ENCODE measurements around the gene RFESD. TPM values are rescaled to one million over a fixed set of nuclear protein-coding genes. Genes with fewer than 3 reads are reported as not detected.

RFESD gene
- total RNA-seq, 2 experiments from 2014 or later = 1.3 to 1.5 TPM

GRCh38 chr5:95697781-95698681 lies 51.5 kb downstream of the RFESD start:
- no peaks in the 10 kb centered on the region for H3K27me3 Mint-ChIP-seq
- no peaks in the 10 kb centered on the region for H3K4me1 Mint-ChIP-seq (ENCODE audit: low read depth)
- H3K27ac Mint-ChIP-seq = no peak overlapping the region
- no peaks in the 10 kb centered on the region for H3K9me3 Mint-ChIP-seq
- Histone ChIP-seq H3K9me3 (ENCODE audit: control insufficient read depth in 1 of 2, insufficient read depth in 1 of 2, low read length in 2 of 2) (no peaks in the 10 kb centered on the region), H3K27me3 (ENCODE audit: control insufficient read depth in 1 of 2, insufficient read depth in 2 of 2, low read length in 2 of 2) (no peaks in the 10 kb centered on the region), H3K36me3 (ENCODE audit: insufficient read depth, low read length) (no peaks in the 10 kb centered on the region), H3K4me3 (ENCODE audit: low read length) (no peak overlapping the region), H3K4me1 (ENCODE audit: insufficient read depth, low read length) (no peaks in the 10 kb centered on the region), H3K27ac (ENCODE audit: low read depth in 1 of 2, low read length in 2 of 2) (no peak overlapping the region)
- TF ChIP-seq CTCF (IDR thresholded peaks at IDR 0.05) = no peak
- ChIA-PET POLR2A (interaction anchor here (1.0 kb wide), 1 partner anchor 214 kb away, joined by 3 read pairs; no protein-coding TSS in a partner anchor), CTCF (no interaction called here)
- ATAC-seq (ENCODE audit: poor library complexity) (no peak), DNase-seq (no peak)
- H3K4me3 Mint-ChIP-seq = no peak overlapping the region
- intact Hi-C loops (cut with DNase I, micrococcal nuclease) = no loop called here
- H3K36me3 Mint-ChIP-seq (ENCODE audit: low read depth) = no peaks in the 10 kb centered on the region

GRCh38 chr5:95699337-95699736 lies 52.8 kb downstream of the RFESD start:
- ChIA-PET POLR2A (interaction anchor here (1.0 kb wide), 1 partner anchor 213 kb away, joined by 3 read pairs; no protein-coding TSS in a partner anchor), CTCF (no interaction called here)
- no peak overlapping the region for H3K4me3 ChIP-seq (ENCODE audit: low read length)
- H3K27me3 ChIP-seq (ENCODE audit: control insufficient read depth in 1 of 2, insufficient read depth in 2 of 2, low read length in 2 of 2) = no peaks in the 10 kb centered on the region
- H3K4me3 Mint-ChIP-seq = no peak overlapping the region
- H3K9me3 ChIP-seq (ENCODE audit: control insufficient read depth in 1 of 2, insufficient read depth in 1 of 2, low read length in 2 of 2) = no peaks in the 10 kb centered on the region
- H3K27ac Mint-ChIP-seq = no peak overlapping the region
- no peaks in the 10 kb centered on the region for H3K36me3 ChIP-seq (ENCODE audit: insufficient read depth, low read length)
- no peaks in the 10 kb centered on the region for H3K4me1 Mint-ChIP-seq (ENCODE audit: low read depth)
- no peaks in the 10 kb centered on the region for H3K4me1 ChIP-seq (ENCODE audit: insufficient read depth, low read length)
- DNase-seq (no peak), ATAC-seq (ENCODE audit: poor library complexity) (no peak)
- no peak overlapping the region for H3K27ac ChIP-seq (ENCODE audit: low read depth in 1 of 2, low read length in 2 of 2)
- H3K36me3 Mint-ChIP-seq (ENCODE audit: low read depth) = no peaks in the 10 kb centered on the region
- no peak for TF ChIP-seq CTCF (IDR thresholded peaks at IDR 0.05)
- H3K9me3 Mint-ChIP-seq = no peaks in the 10 kb centered on the region
- H3K27me3 Mint-ChIP-seq = no peaks in the 10 kb centered on the region
- intact Hi-C loops (cut with DNase I, micrococcal nuclease) = no loop called here

DNA sequence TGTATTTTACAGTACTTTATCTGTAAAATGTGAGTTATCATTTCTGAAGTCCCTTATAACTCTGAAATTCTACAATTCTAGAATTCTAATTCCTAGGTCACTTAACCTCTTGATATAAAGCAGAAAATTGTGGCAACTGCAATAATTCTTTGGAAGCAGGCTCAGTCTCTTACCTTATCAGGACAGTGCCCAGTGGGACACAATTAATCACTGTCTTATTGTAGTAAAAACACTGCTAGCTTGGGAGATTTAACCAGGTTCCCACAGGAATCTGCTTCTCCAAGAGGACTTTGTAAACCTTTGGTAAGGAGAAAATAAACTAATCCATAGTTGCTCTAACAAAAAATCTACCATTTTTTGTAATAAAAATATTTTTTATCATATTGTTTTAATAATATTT lies 54.5 kb downstream of the RFESD start:
- ATAC-seq (ENCODE audit: poor library complexity) (no peak), DNase-seq (no peak)
- Histone ChIP-seq H3K9me3 (ENCODE audit: control insufficient read depth in 1 of 2, insufficient read depth in 1 of 2, low read length in 2 of 2) (no peaks in the 10 kb centered on the region), H3K27ac (ENCODE audit: low read depth in 1 of 2, low read length in 2 of 2) (no peak overlapping the region), H3K4me3 (ENCODE audit: low read length) (no peak overlapping the region), H3K4me1 (ENCODE audit: insufficient read depth, low read length) (no peaks in the 10 kb centered on the region), H3K36me3 (ENCODE audit: insufficient read depth, low read length) (no peaks in the 10 kb centered on the region), H3K27me3 (ENCODE audit: control insufficient read depth in 1 of 2, insufficient read depth in 2 of 2, low read length in 2 of 2) (no peaks in the 10 kb centered on the region)
- Mint-ChIP-seq H3K27ac (no peak overlapping the region), H3K4me1 (ENCODE audit: low read depth) (no peaks in the 10 kb centered on the region), H3K36me3 (ENCODE audit: low read depth) (no peaks in the 10 kb centered on the region), H3K4me3 (no peak overlapping the region), H3K27me3 (no peaks in the 10 kb centered on the region), H3K9me3 (no peaks in the 10 kb centered on the region)
- CTCF ChIA-PET = no interaction called here
- POLR2A ChIA-PET = interaction anchor here (0.6 kb wide), 1 partner anchor 105 kb away, joined by 3 read pairs; no protein-coding TSS in a partner anchor
- no peak for TF ChIP-seq CTCF (IDR thresholded peaks at IDR 0.05)
- intact Hi-C loops (cut with DNase I, micrococcal nuclease) = no loop called here

Data from CD4-positive, alpha-beta T cell (primary cell).